Psoas muscle (tissue), 8 donors: ENCODE results near the gene MEF2C. TPM values are rescaled to one million over a fixed set of nuclear protein-coding genes. Genes with fewer than 3 reads are reported as not detected.

ENCODE experiments used
- ATAC-seq, 4 donors: fragments of 200-7000 bp; cut with Tn5 transposase; one replicate each; pipeline ENCODE4 v1.9.1; 2020; ENCODE audit warnings: moderate library complexity in 3 of 4, mild to moderate bottlenecking in 2 of 4
- DNase-seq, 2 donors: peaks; one replicate each; pipeline ENCODE4 v3.0.0-alpha.2; 2020
- H3K27ac ChIP-seq: fragments of 200-600 bp; one replicate; pipeline ENCODE4 v1.8.0; 2022
- H3K27me3 ChIP-seq, 3 donors: fragments of 200-600 bp in 1 of 3; one replicate each; pipeline versions ENCODE4 v1.6.1 to v1.8.0; 2013 to 2022; ENCODE audit warnings: low read length in 2 of 3, mild to moderate bottlenecking in 2 of 3, moderate library complexity in 1 of 3; ENCODE audit not compliant: insufficient read depth in 3 of 3
- H3K36me3 ChIP-seq, 2 donors: fragments of 200-600 bp in 1 of 2; one replicate each; pipeline versions ENCODE4 v1.6.1 to v1.8.0; 2013 to 2022; ENCODE audit warnings: low read depth in 1 of 2, mild to moderate bottlenecking in 1 of 2, moderate library complexity in 1 of 2; ENCODE audit not compliant: insufficient read depth in 1 of 2
- H3K4me1 ChIP-seq: fragments of 200-600 bp; one replicate; pipeline ENCODE4 v1.8.0; 2022
- H3K4me3 ChIP-seq: fragments of 200-600 bp; one replicate; pipeline ENCODE4 v1.8.0; 2022; ENCODE audit warnings: mild to moderate bottlenecking
- H3K9me3 ChIP-seq: fragments of 200-600 bp; one replicate; pipeline ENCODE4 v1.8.0; 2022
- WGBS, 3 donors: extraction: QIAGEN DNeasy Blood & Tissue Kit; methylation state at CpG; one replicate each; pipeline versions ENCODE4 v1.1.6 to v1.1.7; 2013; 5-methylcytosine and 5-hydroxymethylcytosine counted together
- intact Hi-C, 2 donors: fragments of 100-400 bp; cut with DNase I; formaldehyde crosslinking; loops; one replicate each; pipeline versions ENCODE4 v1.11.0 to v1.14.2; 2022
- polyA plus RNA-seq, 3 donors: library from polyadenylated mRNA; stranded (reverse); fragments of 200-250 nt; gene quantifications; one replicate each; pipeline ENCODE4 v1.2.3, GENCODE V29; 2013
- total RNA-seq, 4 donors: library from RNA; stranded (reverse); fragmentation: NEBNext Ultra II Directional in 2 of 4; extraction: Animal tissue kit (Norgen Biotek cat#: 25700) in 2 of 4; gene quantifications; one replicate each; pipeline versions ENCODE4 v1.2.1 to v1.2.4, GENCODE V29; 2021 to 2023
- TF ChIP-seq, protein P1 (sequence below): fragments of 200-600 bp; IDR thresholded peaks from one replicate; pipeline ENCODE4 v1.8.0; 2022; ENCODE audit warnings: antibody characterized with exemption
- donor health status: healthy with polysubstance abuse.
- donor health status: DM: no; HTN: no; CAD: no; lungs with moderate emphysema.
- donor health status: Bipolar disorder and iron deficiency.
- donor health status: healthy.
- donor health status: DM: yes; HTN: yes; CAD: no.
- donor health status: DM: no; HTN: no; CAD: no.
- donor health status: DM: no; HTN: no; CAD: no.
- donor health status: DM: yes; HTN: yes; CAD: no.

The MEF2C gene
- total and polyA plus RNA-seq, 7 donors = 9.3 to 530 (median 148) TPM

DNA sequence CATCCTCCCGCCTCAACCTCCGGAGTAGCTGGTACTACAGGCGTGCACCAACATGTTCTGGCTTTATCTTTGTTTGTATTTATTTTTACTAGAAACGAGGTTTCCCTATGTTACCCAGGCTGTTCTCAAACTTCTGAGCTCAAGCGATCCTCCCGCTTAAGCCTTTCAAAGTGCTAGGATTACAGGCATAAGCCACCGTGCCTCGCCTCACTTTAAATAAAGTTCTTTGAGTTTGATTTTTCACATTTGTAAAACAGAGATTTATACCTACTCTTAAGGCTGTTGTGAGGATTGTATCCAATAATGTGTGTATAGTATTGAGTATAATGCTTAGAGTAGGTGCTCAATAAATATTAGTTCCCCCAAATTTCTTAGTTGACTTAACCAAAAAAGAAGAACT lies 75.7 kb downstream of the MEF2C start:
- Histone ChIP-seq H3K27me3 (no peaks in the 10 kb centered on the region), H3K9me3 (no peaks in the 10 kb centered on the region), H3K4me1 (peaks cover 13% of the 10 kb centered on the region), H3K4me3 (no peak overlapping the region), H3K27ac (peak overlapping the region; percentile 34), H3K36me3 (peaks cover 0 to 35% of the 10 kb centered on the region in 2 donors)
- intact Hi-C loops = no loop called here
- TF ChIP-seq, protein P1, sequence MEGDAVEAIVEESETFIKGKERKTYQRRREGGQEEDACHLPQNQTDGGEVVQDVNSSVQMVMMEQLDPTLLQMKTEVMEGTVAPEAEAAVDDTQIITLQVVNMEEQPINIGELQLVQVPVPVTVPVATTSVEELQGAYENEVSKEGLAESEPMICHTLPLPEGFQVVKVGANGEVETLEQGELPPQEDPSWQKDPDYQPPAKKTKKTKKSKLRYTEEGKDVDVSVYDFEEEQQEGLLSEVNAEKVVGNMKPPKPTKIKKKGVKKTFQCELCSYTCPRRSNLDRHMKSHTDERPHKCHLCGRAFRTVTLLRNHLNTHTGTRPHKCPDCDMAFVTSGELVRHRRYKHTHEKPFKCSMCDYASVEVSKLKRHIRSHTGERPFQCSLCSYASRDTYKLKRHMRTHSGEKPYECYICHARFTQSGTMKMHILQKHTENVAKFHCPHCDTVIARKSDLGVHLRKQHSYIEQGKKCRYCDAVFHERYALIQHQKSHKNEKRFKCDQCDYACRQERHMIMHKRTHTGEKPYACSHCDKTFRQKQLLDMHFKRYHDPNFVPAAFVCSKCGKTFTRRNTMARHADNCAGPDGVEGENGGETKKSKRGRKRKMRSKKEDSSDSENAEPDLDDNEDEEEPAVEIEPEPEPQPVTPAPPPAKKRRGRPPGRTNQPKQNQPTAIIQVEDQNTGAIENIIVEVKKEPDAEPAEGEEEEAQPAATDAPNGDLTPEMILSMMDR = no peak
- DNase-seq (no peak), ATAC-seq (no peak)
- 77 to 90% (median 81%) methylated on average over 8 of the region's 8 CpGs for WGBS, 3 donors

DNA sequence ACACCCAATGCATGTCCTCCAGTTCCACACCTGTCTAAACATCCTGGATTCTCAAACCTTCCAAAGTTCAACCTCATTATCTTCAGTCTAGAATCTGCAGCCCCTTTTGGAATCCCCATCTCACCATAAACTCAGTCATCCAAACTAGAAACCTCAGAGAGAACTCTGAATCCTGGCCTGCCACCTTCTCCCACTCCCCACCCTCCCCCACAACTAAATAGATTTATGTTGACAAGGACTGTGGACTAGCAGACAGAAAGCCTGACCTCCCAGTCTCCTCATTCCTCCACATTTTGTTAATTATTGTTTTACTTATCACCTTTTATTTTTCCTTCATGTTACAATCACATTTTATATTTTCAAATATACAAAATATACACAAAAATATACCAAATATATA lies 76.6 kb downstream of the MEF2C start:
- DNase-seq (no peak), ATAC-seq (no peak)
- intact Hi-C loops = no loop called here

GRCh38 chr5:88805151-88805784 lies 77.7 kb downstream of the MEF2C start:
- H3K27me3 ChIP-seq = no peaks in the 10 kb centered on the region
- TF ChIP-seq, protein P1 = no peak
- DNase-seq = no peak
- H3K36me3 ChIP-seq = peaks cover 3 to 50% of the 10 kb centered on the region in 2 donors
- peak in 2 of 4 donors; percentile 4 to 19 for ATAC-seq
- no peak overlapping the region for H3K4me3 ChIP-seq
- WGBS, 3 donors = 36 to 56% (median 54%) methylated on average over 3 of the region's 3 CpGs
- no peaks in the 10 kb centered on the region for H3K9me3 ChIP-seq
- peaks cover 16% of the 10 kb centered on the region for H3K4me1 ChIP-seq
- H3K27ac ChIP-seq = peak overlapping the region; percentile 51
- intact Hi-C loops = no loop called here

More for the DNA sequence above, 76.6 kb downstream of the MEF2C start:
- no peaks in the 10 kb centered on the region for H3K9me3 ChIP-seq
- H3K4me1 ChIP-seq = peaks cover 16% of the 10 kb centered on the region
- H3K36me3 ChIP-seq = peaks cover 0 to 39% of the 10 kb centered on the region in 2 donors
- no peak overlapping the region for H3K4me3 ChIP-seq
- TF ChIP-seq, protein P1 = no peak
- H3K27ac ChIP-seq = peak overlapping the region; percentile 51
- no peaks in the 10 kb centered on the region for H3K27me3 ChIP-seq

DNA sequence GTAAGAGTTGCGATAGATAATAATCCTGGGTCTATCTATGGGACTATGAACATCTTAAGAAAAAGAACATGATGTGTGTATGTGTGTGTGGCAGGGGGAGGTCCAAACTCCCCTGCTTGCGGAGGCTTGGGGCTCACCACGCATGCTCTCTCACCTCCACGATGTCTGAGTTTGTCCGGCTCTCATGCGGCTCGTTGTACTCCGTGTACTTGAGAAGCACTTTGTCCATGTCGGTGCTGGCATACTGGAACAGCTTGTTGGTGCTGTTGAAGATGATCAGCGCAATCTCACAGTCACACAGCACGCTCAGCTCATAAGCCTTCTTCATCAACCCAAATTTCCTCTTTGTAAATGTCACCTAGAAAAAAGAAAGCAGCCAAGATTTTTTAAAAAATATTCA lies 78.5 kb downstream of the MEF2C start:
- Histone ChIP-seq H3K36me3 (peaks cover 5 to 55% of the 10 kb centered on the region in 2 donors), H3K27ac (no peak overlapping the region), H3K4me1 (peaks cover 10% of the 10 kb centered on the region), H3K4me3 (no peak overlapping the region), H3K9me3 (no peaks in the 10 kb centered on the region), H3K27me3 (no peaks in the 10 kb centered on the region)
- ATAC-seq = peak in 1 of 4 donors; percentile 43
- TF ChIP-seq, protein P1 = no peak
- no peak for DNase-seq
- intact Hi-C loops = no loop called here
- WGBS, 3 donors = 93% methylated on average over 11 of the region's 11 CpGs

DNA sequence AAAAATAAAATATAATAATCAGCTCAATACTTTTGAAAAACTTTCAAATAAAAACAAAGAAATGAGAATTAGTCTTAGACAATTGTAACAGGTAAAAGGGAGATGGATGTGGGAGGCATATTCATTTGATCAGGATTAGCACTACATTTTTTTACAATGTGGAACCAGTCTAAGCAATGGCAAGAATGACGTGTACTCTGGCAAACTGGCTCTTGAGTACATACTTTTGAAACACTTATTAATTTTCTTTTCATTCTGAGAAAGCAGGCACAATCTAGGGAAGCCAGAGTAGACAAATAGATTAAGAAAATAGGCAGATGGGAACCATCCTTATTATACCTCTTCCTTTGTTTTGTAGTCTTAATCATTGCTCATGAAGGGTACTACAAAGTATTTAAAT lies 79.7 kb downstream of the MEF2C start:
- H3K4me1 ChIP-seq = peaks cover 10% of the 10 kb centered on the region
- WGBS, 3 donors = 20 to 48% (median 25%) methylated on average over 1 of the region's 1 CpG
- H3K27ac ChIP-seq = no peak overlapping the region
- ATAC-seq = no peak
- H3K4me3 ChIP-seq = no peak overlapping the region
- TF ChIP-seq, protein P1 = no peak
- intact Hi-C loops = no loop called here
- H3K9me3 ChIP-seq = no peaks in the 10 kb centered on the region
- H3K36me3 ChIP-seq = peaks cover 5 to 67% of the 10 kb centered on the region in 2 donors
- DNase-seq = no peak
- H3K27me3 ChIP-seq = no peaks in the 10 kb centered on the region
